Right atrium auricular region (tissue), 2 donors: ENCODE data around the gene SLC22A4. TPM values are rescaled to one million over a fixed set of nuclear protein-coding genes. Genes with fewer than 3 reads are reported as not detected.

Experiments used
- DNase-seq: peaks from one replicate; pipeline ENCODE4 v3.0.0-alpha.2; 2019; ENCODE audit warnings: low spot score
- H3K27ac ChIP-seq, 2 donors: fragments of 200-600 bp; sonication (generic); 1 replicate in 1 of 2; 2 replicates in 1 of 2; pipeline ENCODE4 v1.5.1; 2016 to 2019
- H3K27me3 ChIP-seq, 2 donors: fragments of 200-600 bp; sonication (generic); one replicate each; pipeline versions ENCODE4 v1.5.1 to v1.6.0; 2017 to 2019
- H3K36me3 ChIP-seq: fragments of 200-600 bp; sonication (generic); one replicate; pipeline ENCODE4 v1.5.1; 2016
- H3K4me1 ChIP-seq, 2 donors: fragments of 200-600 bp; sonication (generic); one replicate each; pipeline versions ENCODE4 v1.5.1 to v1.6.0; 2017 to 2019
- H3K4me3 ChIP-seq, 2 donors: fragments of 200-600 bp; sonication (generic); 1 replicate in 1 of 2; 2 replicates in 1 of 2; pipeline ENCODE4 v1.5.1; 2017 to 2019; ENCODE audit warnings: mild to moderate bottlenecking in 1 of 2, moderate library complexity in 1 of 2
- H3K9me3 ChIP-seq, 2 donors: fragments of 200-600 bp; sonication (generic); one replicate each; pipeline ENCODE4 v1.5.1; 2019
- CTCF ChIP-seq, 2 donors: fragments of 200-600 bp; sonication (generic); IDR thresholded peaks; one replicate each; pipeline ENCODE4 v1.5.1; 2019; ENCODE audit warnings: antibody characterized with exemption in 2 of 2
- total RNA-seq, 2 donors: library from RNA; depleted of rRNA; stranded (reverse); fragments of >200 nt; gene quantifications; one replicate each; pipeline ENCODE4 v1.1.0, GENCODE V29; 2016

Gene SLC22A4
- total RNA-seq, 2 donors from 2014 or later: 1.5 to 2.8 TPM

- Histone ChIP-seq H3K27me3 (no peaks in the 10 kb centered on the region), H3K36me3 (no peaks in the 10 kb centered on the region), H3K9me3 (no peaks in the 10 kb centered on the region), H3K4me1 (peaks cover 0 to 11% of the 10 kb centered on the region in 2 donors), H3K27ac (peak overlapping the region in 1 of 2 donors; percentile 64), H3K4me3 (no peak overlapping the region)
- TF ChIP-seq CTCF (IDR thresholded peaks at IDR 0.05): no peak
- peak; percentile 38 for DNase-seq
Measured at GRCh38 chr5:132358775-132359174, 64.6 kb downstream of the SLC22A4 start.

- no peaks in the 10 kb centered on the region for H3K27me3 ChIP-seq
- no peak overlapping the region for H3K4me3 ChIP-seq
- DNase-seq: no peak
- H3K27ac ChIP-seq: peak overlapping the region in 1 of 2 donors; percentile 89
- no peaks in the 10 kb centered on the region for H3K9me3 ChIP-seq
- H3K4me1 ChIP-seq: peaks cover 0 to 28% of the 10 kb centered on the region in 2 donors
- no peaks in the 10 kb centered on the region for H3K36me3 ChIP-seq
- TF ChIP-seq CTCF (IDR thresholded peaks at IDR 0.05): no peak
Measured at GRCh38 chr5:132362086-132362485, 67.9 kb downstream of the SLC22A4 start.

- H3K4me3 ChIP-seq: no peak overlapping the region
- DNase-seq: peak; percentile 84
- peak overlapping the region; percentile 79 to 89 for H3K27ac ChIP-seq
- H3K36me3 ChIP-seq: no peaks in the 10 kb centered on the region
- H3K9me3 ChIP-seq: no peaks in the 10 kb centered on the region
- no peaks in the 10 kb centered on the region for H3K27me3 ChIP-seq
- peaks cover 0 to 28% of the 10 kb centered on the region in 2 donors for H3K4me1 ChIP-seq
- TF ChIP-seq CTCF (IDR thresholded peaks at IDR 0.05): no peak
Measured at GRCh38 chr5:132363431-132364112, 69.4 kb downstream of the SLC22A4 start.

- no peaks in the 10 kb centered on the region for H3K27me3 ChIP-seq
- no peak for TF ChIP-seq CTCF (IDR thresholded peaks at IDR 0.05)
- H3K4me3 ChIP-seq: no peak overlapping the region
- DNase-seq: peak; percentile 82
- H3K4me1 ChIP-seq: peaks cover 0 to 33% of the 10 kb centered on the region in 2 donors
- H3K27ac ChIP-seq: peak overlapping the region; percentile 79 to 89
- no peaks in the 10 kb centered on the region for H3K9me3 ChIP-seq
- no peaks in the 10 kb centered on the region for H3K36me3 ChIP-seq
Measured at GRCh38 chr5:132364319-132364718, 70.1 kb downstream of the SLC22A4 start.

- Histone ChIP-seq H3K9me3 (no peaks in the 10 kb centered on the region), H3K4me3 (no peak overlapping the region), H3K36me3 (no peaks in the 10 kb centered on the region), H3K4me1 (peaks cover 0 to 35% of the 10 kb centered on the region in 2 donors), H3K27me3 (no peaks in the 10 kb centered on the region), H3K27ac (peak overlapping the region; percentile 79 to 89)
- peak; percentile 36 for DNase-seq
- no peak for TF ChIP-seq CTCF (IDR thresholded peaks at IDR 0.05)
Measured at GRCh38 chr5:132365213-132365612, 71.0 kb downstream of the SLC22A4 start.

GRCh38 chr5:132368186-132368585 is 74.0 kb downstream of the SLC22A4 start:
- peak; percentile 49 for DNase-seq
- Histone ChIP-seq H3K4me1 (peaks cover 0 to 54% of the 10 kb centered on the region in 2 donors), H3K27ac (no peak overlapping the region), H3K27me3 (no peaks in the 10 kb centered on the region), H3K36me3 (no peaks in the 10 kb centered on the region), H3K4me3 (no peak overlapping the region), H3K9me3 (no peaks in the 10 kb centered on the region)
- TF ChIP-seq CTCF (IDR thresholded peaks at IDR 0.05): no peak
